ENCODE data around the gene SNRNP48.
A peak's percentile ranks its signal among the peaks of the same experiment; 100 is the strongest.

Gene SNRNP48

GRCh38 chr6:7589949-7590917, at the start of gene SNRNP48:
TSS of gene SNRNP48 (plus strand) at chr6:7590198. CDS start at chr6:7590258, 60 bp downstream.
- DNase-seq (ENCODE audit: low spot score), result peak; percentile 92

DNA sequence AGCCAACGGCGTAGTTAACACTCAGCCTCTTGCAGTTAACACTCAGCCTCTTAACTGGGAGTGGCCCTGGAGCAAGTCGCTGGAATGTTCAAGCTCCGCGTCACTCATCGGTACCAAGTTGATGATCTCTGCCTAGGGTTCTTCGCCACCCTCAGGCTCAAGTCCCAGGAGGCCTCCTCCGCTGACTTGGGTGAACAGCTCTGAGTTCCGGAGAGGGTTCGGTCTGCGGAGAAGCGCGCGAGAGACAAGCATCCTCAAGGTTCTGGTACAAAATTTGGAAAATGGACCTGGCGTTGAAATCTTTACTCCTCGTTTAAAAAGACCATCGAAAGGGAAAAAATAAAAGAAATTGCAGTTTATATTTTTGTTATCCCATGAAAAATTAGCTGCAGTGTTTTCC, 49.4 kb upstream of the SNRNP48 start:
- no peak for DNase-seq (ENCODE audit: low spot score)

DNA sequence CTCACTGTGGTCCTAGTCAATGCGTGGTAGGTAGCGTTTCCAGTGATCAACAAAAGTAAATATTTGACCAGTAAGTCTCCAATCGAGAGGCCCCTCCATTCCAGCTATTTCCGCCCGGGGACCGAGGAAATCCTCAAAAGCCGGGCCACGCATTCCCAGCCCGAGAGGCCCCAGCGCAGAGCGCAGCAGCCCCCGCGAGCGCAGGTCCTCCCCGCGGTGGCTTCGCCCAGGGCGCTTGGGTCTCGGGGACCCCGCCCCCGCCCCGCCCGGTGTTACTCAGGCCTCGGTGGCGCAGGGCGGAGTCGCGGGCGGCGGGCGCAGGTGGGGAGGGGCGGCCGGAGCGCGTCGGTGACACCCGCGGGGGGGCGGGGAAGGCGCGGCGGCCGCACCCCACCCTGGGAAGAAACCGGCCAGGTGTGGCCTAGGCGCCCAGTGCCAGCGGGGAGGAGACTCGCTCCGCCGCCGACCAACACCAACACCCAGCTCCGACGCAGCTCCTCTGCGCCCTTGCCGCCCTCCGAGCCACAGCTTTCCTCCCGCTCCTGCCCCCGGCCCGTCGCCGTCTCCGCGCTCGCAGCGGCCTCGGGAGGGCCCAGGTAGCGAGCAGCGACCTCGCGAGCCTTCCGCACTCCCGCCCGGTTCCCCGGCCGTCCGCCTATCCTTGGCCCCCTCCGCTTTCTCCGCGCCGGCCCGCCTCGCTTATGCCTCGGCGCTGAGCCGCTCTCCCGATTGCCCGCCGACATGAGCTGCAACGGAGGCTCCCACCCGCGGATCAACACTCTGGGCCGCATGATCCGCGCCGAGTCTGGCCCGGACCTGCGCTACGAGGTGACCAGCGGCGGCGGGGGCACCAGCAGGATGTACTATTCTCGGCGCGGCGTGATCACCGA, 48.6 kb upstream of the SNRNP48 start, which contains the start of gene DSP:
Gene DSP (plus strand): TSS at position 497 of the 890 bp plus-strand sequence. CDS start 245 bp downstream, at position 742.
- DNase-seq (ENCODE audit: low spot score), result no peak

DNA sequence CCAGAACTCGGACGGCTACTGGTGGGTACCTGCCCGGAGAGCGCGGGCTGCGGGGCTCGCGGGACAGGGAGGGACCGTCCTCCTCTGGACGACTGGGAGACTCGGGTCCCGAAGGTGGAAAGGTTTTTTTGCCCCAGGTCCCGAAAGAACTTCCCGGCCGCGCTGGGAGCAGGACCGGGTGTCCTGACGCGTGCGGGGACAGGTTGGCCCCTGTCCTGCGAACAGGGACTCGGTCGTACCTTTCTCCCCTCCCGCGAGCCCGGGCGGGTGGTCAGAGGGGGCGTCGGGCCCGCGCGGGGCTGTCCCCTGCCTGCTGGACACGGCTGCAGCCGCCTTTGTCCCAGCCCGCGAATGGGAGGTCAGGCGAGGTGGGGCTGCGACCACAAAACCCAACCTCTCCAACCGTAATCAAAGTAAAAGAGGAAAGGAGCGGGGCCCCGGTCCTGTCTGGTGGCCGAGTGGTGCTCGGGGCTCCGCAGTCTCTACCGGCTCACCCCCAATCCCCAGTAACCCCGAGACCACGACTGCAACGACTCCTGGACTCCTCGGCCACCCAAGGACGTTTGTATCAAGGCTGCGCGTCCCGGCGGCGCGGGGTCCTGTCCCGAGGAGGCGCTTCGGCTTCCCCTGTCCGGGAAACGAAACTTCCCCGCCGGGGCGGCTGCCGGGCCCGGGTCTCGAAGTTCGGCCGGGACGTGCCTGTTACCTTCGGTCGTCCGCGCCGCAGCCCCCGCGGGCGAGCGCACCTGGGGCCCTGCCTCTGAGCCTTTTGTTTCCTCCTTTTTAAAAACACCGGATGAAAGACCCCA, 47.7 kb upstream of the SNRNP48 start:
- DNase-seq (ENCODE audit: low spot score), result no peak

DNA sequence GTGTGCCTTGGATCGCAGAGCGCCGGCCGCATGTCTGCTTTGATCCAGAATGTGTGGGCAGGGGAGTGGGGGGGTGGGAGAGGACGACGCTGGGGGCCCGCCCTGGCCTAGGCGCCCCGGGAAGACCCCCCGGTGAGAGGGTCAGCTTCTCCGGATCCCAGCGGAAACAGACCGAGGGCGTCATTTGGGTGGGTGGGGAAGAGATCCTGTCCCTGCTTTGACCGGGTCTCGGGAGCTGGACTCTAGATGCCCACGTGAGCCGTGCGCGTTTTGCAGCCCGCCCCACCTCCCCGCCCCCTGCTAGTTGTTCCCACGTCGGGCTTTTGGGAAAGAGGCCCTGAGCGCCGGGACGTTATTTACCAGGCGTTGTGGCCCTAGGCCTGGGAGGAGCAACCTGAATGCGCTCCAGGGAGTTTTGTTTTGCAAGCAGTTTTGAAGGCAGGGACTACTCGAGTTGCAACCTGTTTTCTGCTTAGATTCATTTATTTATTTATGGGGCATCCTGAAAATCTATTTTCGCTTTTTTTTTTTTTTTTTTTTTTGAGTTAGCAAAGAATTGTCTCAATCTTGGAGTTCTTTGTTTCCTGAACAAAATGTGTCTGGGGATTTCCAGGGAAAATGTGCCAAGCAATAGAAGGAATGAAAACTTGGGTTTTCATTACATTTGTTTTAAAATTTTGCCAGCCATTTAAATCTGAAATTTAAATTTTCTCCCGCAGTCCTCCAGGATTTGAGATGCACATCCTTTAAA, 46.9 kb upstream of the SNRNP48 start:
- no peak for DNase-seq (ENCODE audit: low spot score)

- DNase-seq (ENCODE audit: low spot score), result no peak
Observed at GRCh38 chr6:7543789-7544424, 46.1 kb upstream of the SNRNP48 start.

DNA sequence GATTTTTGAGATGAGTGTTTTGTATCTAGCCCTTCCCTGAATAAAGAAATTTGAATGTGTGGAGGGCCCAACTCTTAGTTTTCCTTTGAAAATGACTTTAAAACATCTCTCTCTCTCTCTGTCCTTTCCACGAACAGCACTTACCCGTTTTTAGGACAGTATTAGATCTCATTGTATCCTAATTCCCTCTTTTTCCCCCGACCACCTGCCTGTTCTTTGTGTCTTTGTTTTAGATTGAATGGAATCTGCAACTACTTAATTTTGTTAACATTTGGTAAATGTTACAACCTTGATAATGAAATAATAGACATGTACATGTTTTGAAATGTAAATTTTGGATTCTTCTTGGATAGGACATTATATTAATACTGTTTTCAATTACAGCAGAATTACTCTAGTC, 45.4 kb upstream of the SNRNP48 start:
- DNase-seq (ENCODE audit: low spot score), result no peak

DNA sequence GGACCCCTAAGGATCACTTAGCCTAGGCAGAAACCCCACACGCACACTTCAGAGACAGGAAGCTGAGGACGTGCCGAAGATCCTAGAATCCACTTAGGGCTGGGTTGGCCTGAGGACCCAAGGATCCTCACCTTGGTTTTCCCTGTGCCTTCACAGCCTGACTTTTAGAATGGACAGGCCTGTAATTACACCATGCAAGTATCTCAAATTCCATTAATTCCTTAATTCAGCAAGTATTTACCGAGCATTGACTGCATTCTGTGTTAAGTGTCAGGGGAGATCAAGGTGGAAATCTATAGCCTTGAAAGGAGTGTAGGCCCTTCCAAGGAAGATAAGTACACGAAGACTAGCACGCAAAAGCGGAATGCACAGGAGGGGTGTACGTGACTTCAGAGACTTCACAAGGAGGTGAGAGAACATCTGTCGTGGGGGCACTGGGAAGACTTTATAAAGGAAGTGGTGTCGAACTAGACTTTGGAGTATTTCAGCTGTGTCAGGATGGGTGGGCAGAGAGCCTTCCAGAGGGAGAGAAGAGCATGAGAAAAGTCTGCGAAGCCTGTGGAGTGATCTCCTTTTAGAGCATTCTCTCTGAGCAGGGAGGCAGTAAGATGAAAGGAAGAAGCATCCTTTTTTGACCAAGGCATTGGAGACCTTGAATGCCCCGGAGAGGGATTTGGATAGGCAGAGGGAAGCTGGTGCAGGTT, 44.5 kb upstream of the SNRNP48 start:
- DNase-seq (ENCODE audit: low spot score), result no peak

GRCh38 chr6:7546020-7546369, 44.0 kb upstream of the SNRNP48 start:
- no peak for DNase-seq (ENCODE audit: low spot score)

DNA sequence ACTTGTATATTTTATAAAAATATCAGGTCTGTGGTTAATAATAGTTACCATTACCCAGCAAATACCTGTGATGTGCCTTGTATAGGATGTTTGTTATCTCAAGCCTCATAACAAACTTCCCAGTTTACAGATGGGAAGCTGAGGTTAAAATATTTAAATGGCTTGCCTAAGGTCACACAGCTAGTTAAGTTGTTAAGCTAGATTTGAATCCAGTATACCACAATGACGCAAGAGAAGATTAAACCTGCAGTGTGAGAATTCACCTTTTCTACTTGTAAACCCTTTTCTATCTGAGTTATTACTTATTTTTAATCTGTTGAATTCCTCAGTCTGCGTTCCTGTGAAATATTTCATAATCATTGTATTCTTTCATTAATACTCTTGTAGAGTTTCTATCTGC, 43.6 kb upstream of the SNRNP48 start:
- DNase-seq (ENCODE audit: low spot score), result no peak

- no peak for DNase-seq (ENCODE audit: low spot score)
Observed at GRCh38 chr6:7546896-7547295, 43.1 kb upstream of the SNRNP48 start.

DNA sequence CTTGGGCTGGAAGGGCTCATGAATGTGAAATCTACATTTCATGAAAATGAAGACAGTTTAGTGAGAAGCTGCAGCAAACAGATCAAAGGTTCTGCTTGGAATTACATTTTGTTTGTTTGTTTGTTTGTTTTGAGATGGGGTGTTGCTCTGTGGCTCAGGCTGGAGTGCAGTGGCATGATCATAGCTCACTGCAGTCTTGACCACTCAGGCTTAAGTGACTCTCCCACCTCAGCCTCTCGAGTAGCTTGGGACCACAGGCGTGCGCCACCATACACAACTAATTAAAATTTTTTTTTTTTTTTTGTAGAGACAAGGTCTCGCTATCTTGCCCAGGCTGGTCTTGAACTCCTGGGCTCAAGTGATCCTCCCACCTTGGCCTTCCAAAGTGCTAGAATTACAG, 42.7 kb upstream of the SNRNP48 start:
- DNase-seq (ENCODE audit: low spot score), result no peak

GRCh38 chr6:7550433-7550801, 39.6 kb upstream of the SNRNP48 start:
- no peak for DNase-seq (ENCODE audit: low spot score)

DNA sequence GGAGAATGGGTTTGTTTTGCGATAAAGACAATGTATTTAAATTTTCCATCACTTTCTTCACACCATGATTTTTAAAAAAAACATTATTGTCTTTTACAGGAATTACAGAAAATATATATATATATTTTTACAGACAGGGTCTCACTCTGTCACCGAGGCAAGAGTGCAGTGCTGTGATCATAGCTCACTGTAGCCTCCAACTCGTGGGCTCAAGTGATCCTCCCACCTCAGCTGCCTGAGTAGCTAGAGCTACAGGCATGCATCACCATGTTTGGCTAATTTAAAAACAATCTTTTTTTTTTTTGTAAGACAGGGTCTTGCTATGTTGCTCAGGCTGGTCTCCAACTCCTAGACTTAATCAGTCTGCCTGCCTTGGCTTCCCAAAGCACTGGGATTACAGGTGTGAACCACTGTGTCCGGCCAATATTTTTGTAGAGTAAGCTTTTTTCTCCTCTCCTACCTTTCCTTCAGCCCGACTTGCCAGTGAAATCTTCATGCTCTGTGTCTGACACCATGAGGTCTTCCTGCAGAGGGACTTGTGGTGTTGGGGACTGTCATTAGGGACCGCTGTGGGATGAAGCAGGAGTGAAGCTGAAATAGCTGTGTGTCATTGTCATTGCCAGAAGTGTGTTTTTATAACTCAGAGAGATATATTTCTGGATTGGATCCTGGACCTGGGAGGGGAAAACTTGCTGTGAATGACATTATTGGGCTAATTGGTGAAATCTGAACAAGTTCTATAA, 35.3 kb upstream of the SNRNP48 start:
- no peak for DNase-seq (ENCODE audit: low spot score)

DNA sequence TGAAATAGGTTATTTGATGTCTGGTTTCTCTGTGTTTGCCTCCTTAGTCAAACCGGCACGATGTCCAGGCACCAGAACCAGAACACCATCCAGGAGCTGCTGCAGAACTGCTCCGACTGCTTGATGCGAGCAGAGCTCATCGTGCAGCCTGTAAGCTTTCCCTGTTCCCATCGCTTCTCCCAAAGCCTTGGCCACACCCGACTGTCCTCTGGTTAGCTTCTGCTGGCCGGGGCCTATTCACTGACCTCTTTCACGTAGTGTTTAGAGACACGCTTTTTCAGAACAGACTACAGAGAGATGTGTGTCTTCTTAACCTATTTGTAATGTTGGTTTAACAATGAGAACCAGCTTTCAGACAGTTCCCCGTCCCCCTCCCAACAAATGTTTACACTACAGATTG, 34.3 kb upstream of the SNRNP48 start:
- DNase-seq (ENCODE audit: low spot score), result no peak

DNA sequence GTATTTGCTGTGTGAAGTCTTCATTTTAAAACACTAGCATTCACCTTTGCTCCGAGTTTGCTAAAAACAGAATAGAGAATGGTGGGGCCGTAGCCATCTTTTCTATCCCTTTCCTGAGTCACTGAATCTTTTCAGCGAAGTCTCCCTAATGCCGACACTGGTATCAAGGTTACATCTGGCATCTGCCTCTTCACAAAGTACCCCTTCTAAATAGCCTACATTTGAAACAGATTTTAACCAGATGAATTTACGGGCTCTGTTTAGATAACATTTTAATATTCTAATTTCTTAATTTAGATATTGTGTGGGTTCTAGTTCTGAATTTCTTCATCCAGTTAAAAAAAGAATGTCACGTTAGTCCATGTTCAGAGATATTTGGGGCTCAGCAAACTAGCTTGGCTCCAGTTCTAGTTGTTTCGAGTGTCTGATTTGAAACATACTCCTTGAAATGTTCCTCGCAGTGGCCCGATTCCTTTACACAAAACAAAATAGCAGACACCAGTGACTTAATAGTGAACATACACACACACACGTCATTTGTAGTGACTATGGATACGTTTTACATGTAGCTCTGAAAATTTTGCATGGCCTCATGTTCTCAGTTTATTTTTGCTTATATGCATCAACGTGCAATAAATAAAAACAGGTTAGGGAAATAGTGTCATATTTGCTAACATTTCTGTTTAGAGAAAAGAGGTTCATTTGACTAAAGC, 33.4 kb upstream of the SNRNP48 start:
- DNase-seq (ENCODE audit: low spot score), result no peak

DNA sequence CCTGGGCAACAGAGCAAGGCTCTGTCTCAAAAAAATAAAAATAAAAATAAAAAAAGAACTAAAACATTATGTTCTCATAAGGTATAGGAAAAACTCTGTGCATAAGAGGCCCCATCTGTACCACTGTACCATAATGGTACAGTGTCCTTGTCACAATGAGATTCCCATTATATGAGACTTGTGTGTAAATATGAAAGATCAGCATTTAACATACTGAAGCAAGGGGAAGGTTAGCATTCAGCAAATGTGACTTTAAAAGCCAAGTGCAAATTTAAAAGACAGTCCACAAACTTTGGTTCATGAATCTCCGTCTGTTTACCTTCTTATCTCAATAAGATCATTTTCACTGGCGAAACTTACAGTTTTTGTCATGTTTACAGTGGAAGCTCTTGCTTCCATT, 32.3 kb upstream of the SNRNP48 start:
- DNase-seq (ENCODE audit: low spot score), result no peak

DNA sequence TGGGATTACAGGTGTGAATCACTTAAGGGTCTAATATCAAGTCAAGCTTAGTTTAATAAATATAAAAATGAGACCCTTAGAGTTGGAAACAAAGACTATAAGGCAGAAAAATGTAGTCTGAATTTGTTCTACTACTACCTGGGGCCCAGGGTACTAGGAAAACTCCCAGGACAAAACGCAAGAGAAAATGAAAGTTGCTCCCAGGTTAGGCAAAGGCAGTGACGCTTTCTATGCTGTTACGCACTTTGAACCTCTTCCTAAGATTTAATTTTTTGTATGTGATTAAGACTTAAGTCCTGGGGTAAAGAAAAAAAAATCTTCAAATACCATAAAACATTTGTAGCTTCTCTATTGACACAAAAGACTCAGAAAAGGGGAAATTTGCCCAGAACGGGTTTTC, 31.2 kb upstream of the SNRNP48 start:
- DNase-seq (ENCODE audit: low spot score), result no peak

DNA sequence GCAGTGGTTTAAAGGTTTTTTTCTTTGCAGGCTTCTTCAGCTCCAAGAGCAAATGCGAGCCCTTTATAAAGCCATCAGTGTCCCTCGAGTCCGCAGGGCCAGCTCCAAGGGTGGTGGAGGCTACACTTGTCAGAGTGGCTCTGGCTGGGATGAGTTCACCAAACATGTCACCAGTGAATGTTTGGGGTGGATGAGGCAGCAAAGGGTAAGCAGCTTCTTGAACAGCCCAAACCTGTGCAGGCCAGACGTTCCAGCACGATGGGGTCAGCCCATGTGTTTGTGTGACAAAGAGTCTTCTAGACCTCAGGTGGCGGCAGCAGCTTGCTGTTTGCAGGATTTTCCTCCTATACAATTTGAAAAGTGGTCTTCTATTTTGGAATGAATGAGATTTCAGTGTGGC, 30.8 kb upstream of the SNRNP48 start:
- DNase-seq (ENCODE audit: low spot score), result no peak

Measured in hematopoietic multipotent progenitor cell treated with erythropoietin and hydrocortisone succinate and interleukin-3 and kit ligand, for 17 days (in vitro differentiated cells).